ENCODE data around the gene SCYGR2.

The SCYGR2 gene

GRCh38 chr2:227617316-227618230 lies 18.9 kb downstream of the SCYGR2 start, which contains the start of gene SCYGR4:
Gene SCYGR4 (plus strand): TSS chr2:227617498. CDS start chr2:227617498, 0 bp downstream.
- Histone ChIP-seq H3K27me3 (no peaks in the 10 kb centered on the region), H3K4me3 (ENCODE audit: low read depth, low read length) (no peak within 1 kb of the TSS), H3K9me3 (no peaks in the 10 kb centered on the region), H3K4me1 (no peaks in the 10 kb centered on the region), H3K36me3 (no peaks in the 10 kb centered on the region)
- TF ChIP-seq CTCF (IDR thresholded peaks at IDR 0.05; ENCODE audit: low read depth, low read length): no peak
- no peak for DNase-seq

- H3K4me1 ChIP-seq: no peaks in the 10 kb centered on the region; the same call in 1 of the 2 replicates
- no peak for DNase-seq
- no peak for TF ChIP-seq CTCF (IDR thresholded peaks at IDR 0.05; ENCODE audit: low read depth, low read length)
- no peaks in the 10 kb centered on the region for H3K27me3 ChIP-seq
- H3K4me3 ChIP-seq (ENCODE audit: low read depth, low read length): no peak overlapping the region
- no peaks in the 10 kb centered on the region for H3K36me3 ChIP-seq
- H3K9me3 ChIP-seq: no peaks in the 10 kb centered on the region
Measured at GRCh38 chr2:227623226-227623625, 24.5 kb downstream of the SCYGR2 start.

- no peaks in the 10 kb centered on the region for H3K36me3 ChIP-seq
- no peak for TF ChIP-seq CTCF (IDR thresholded peaks at IDR 0.05; ENCODE audit: low read depth, low read length)
- no peak for DNase-seq
Measured at GRCh38 chr2:227625420-227625819, 26.7 kb downstream of the SCYGR2 start.

GRCh38 chr2:227626580-227627151 lies 28.0 kb downstream of the SCYGR2 start:
- no peak for TF ChIP-seq CTCF (IDR thresholded peaks at IDR 0.05; ENCODE audit: low read depth, low read length)
- Histone ChIP-seq H3K9me3 (no peaks in the 10 kb centered on the region), H3K4me1 (no peaks in the 10 kb centered on the region; the same call in none of the 2 replicates)

More at GRCh38 chr2:227625420-227625819, 26.7 kb downstream of the SCYGR2 start:
- Histone ChIP-seq H3K9me3 (no peaks in the 10 kb centered on the region), H3K4me3 (ENCODE audit: low read depth, low read length) (no peak overlapping the region), H3K27me3 (no peaks in the 10 kb centered on the region), H3K4me1 (no peaks in the 10 kb centered on the region; the same call in none of the 2 replicates)

GRCh38 chr2:227627769-227628168 lies 29.1 kb downstream of the SCYGR2 start:
- no peak for DNase-seq
- Histone ChIP-seq H3K4me3 (ENCODE audit: low read depth, low read length) (no peak overlapping the region), H3K9me3 (no peaks in the 10 kb centered on the region), H3K27me3 (no peaks in the 10 kb centered on the region), H3K4me1 (no peaks in the 10 kb centered on the region; the same call in none of the 2 replicates), H3K36me3 (no peaks in the 10 kb centered on the region)
- TF ChIP-seq CTCF (IDR thresholded peaks at IDR 0.05; ENCODE audit: low read depth, low read length): no peak

More at GRCh38 chr2:227626580-227627151, 28.0 kb downstream of the SCYGR2 start:
- Histone ChIP-seq H3K36me3 (no peaks in the 10 kb centered on the region), H3K27me3 (no peaks in the 10 kb centered on the region), H3K4me3 (ENCODE audit: low read depth, low read length) (no peak overlapping the region)
- no peak for DNase-seq
